Measurements from ENCODE around the gene DNAJC5. TPM values are rescaled to one million over a fixed set of nuclear protein-coding genes. Genes with fewer than 3 reads are reported as not detected.

The DNAJC5 gene
- total and polyA plus RNA-seq, 9 of the 15 experiments (the other 6 are each of a cell fraction or from before 2014, with no cell fraction given), result 0.95 to 42.8 (median 23.4) TPM

- TF ChIP-seq THRB (CRISPR knock-in tag; conservative IDR thresholded peaks at IDR 0.05), result no peak
- no peak for TF ChIP-seq GABPB2 (CRISPR knock-in tag; conservative IDR thresholded peaks at IDR 0.05)
- TF ChIP-seq E2F8 (IDR thresholded peaks at IDR 0.05; ENCODE audit: low read depth, partially characterized antibody), result peak; percentile 95
- no peak for TF ChIP-seq HOXB6 (CRISPR knock-in tag; IDR thresholded peaks at IDR 0.05; ENCODE audit: borderline replicate concordance)
- TF ChIP-seq HMGXB4 (CRISPR knock-in tag; IDR thresholded peaks at IDR 0.05), result peak; percentile 48; the same call in 1 of the 2 replicates
- peak; percentile 97 for TF ChIP-seq USF1 (CRISPR knock-in tag; IDR thresholded peaks at IDR 0.05)
- TF ChIP-seq ZNF740 (CRISPR knock-in tag; IDR thresholded peaks at IDR 0.05), result no peak
- TF ChIP-seq ZNF740 (tag; IDR thresholded peaks at IDR 0.05), result no peak
- TF ChIP-seq STAT6 (CRISPR knock-in tag; IDR thresholded peaks at IDR 0.05), result no peak
- no peak for TF ChIP-seq CREB3 (tag; conservative IDR thresholded peaks at IDR 0.05; ENCODE audit: low read depth)
- TF ChIP-seq GABPB1 (CRISPR knock-in tag; IDR thresholded peaks at IDR 0.05), result peak; percentile 97
- TF ChIP-seq MEF2D (tag; conservative IDR thresholded peaks at IDR 0.05; ENCODE audit: low read depth), result no peak
- peak; percentile 56 for TF ChIP-seq PML (IDR thresholded peaks at IDR 0.05; ENCODE audit: low read length)
- TF ChIP-seq BDP1 (IDR thresholded peaks at IDR 0.05; ENCODE audit: insufficient read depth, insufficient read length), result no peak
These were observed 29.8 kb upstream of the DNAJC5 start, which contains the start of gene TPD52L2 (continued) for GRCh38 chr20:63864978-63865640.
